ENCODE data around the gene CACNA2D1.

GRCh38 chr7:82164813-82165212, 278.8 kb downstream of the CACNA2D1 start:
- TF ChIP-seq, protein P1, sequence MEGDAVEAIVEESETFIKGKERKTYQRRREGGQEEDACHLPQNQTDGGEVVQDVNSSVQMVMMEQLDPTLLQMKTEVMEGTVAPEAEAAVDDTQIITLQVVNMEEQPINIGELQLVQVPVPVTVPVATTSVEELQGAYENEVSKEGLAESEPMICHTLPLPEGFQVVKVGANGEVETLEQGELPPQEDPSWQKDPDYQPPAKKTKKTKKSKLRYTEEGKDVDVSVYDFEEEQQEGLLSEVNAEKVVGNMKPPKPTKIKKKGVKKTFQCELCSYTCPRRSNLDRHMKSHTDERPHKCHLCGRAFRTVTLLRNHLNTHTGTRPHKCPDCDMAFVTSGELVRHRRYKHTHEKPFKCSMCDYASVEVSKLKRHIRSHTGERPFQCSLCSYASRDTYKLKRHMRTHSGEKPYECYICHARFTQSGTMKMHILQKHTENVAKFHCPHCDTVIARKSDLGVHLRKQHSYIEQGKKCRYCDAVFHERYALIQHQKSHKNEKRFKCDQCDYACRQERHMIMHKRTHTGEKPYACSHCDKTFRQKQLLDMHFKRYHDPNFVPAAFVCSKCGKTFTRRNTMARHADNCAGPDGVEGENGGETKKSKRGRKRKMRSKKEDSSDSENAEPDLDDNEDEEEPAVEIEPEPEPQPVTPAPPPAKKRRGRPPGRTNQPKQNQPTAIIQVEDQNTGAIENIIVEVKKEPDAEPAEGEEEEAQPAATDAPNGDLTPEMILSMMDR (IDR thresholded peaks at IDR 0.05), result no peak
- TF ChIP-seq POLR2A (IDR thresholded peaks at IDR 0.05), result no peak
